GM12872 (cell line): ENCODE data around the gene PTCH2.
A peak's percentile ranks its signal among the peaks of the same experiment; 100 is the strongest.

Experiments
- CTCF ChIP-seq: IDR thresholded peaks from 3 replicates; pipeline ENCODE4 v1.5.1; 2011; ENCODE audit warnings: low read depth, mild to moderate bottlenecking, low read length, moderate library complexity; ENCODE audit not compliant: insufficient read depth

PTCH2 gene

GRCh38 chr1:44820328-44821239, 22.5 kb downstream of the PTCH2 start:
- TF ChIP-seq CTCF: no peak

- peak; percentile 19; the same call in 1 of the 3 replicates for TF ChIP-seq CTCF
Measured at GRCh38 chr1:44819608-44820327, 23.3 kb downstream of the PTCH2 start.

GRCh38 chr1:44819196-44819607, 23.9 kb downstream of the PTCH2 start:
- TF ChIP-seq CTCF: no peak

GRCh38 chr1:44817771-44818495, 25.1 kb downstream of the PTCH2 start:
- TF ChIP-seq CTCF: no peak

GRCh38 chr1:44817307-44817706, 25.7 kb downstream of the PTCH2 start:
- TF ChIP-seq CTCF: no peak

GRCh38 chr1:44812822-44813543, 30.1 kb downstream of the PTCH2 start:
- no peak for TF ChIP-seq CTCF
